Naive B cell (primary cell): ENCODE data around the gene SLIT1. TPM values are rescaled to one million over a fixed set of nuclear protein-coding genes. Genes with fewer than 3 reads are reported as not detected.

Experiments
- ATAC-seq, 2 donors: fragments of 150-1000 bp; cut with Tn5 transposase; 2 replicates each; pipeline ENCODE4 v1.10.0; 2021; ENCODE audit warnings: low read depth in 2 of 2, mild to moderate bottlenecking in 2 of 2, moderate library complexity in 2 of 2
- DNase-seq: peaks from one replicate; pipeline ENCODE4 v3.0.0; 2022
- H3K27ac Mint-ChIP-seq, 6 donors: one replicate each; pipeline ENCODE4 v1.8.0; 2020 to 2022; ENCODE audit warnings: mild to moderate bottlenecking in 6 of 6, mixed read lengths in 6 of 6, moderate library complexity in 5 of 6, inconsistent platforms in 2 of 6
- H3K27me3 Mint-ChIP-seq, 3 donors: one replicate each; pipeline ENCODE4 v1.8.0; 2021 to 2022; ENCODE audit warnings: mixed read lengths in 3 of 3, mild to moderate bottlenecking in 1 of 3
- H3K36me3 Mint-ChIP-seq, 2 donors: one replicate each; pipeline ENCODE4 v1.8.0; 2020 to 2022; ENCODE audit warnings: mixed read lengths in 2 of 2, inconsistent platforms in 1 of 2, mild to moderate bottlenecking in 1 of 2
- H3K4me1 Mint-ChIP-seq, 3 donors: one replicate each; pipeline ENCODE4 v1.8.0; 2020 to 2022; ENCODE audit warnings: mixed read lengths in 3 of 3, inconsistent platforms in 1 of 3, mild to moderate bottlenecking in 1 of 3, moderate library complexity in 1 of 3
- H3K4me3 Mint-ChIP-seq, 8 donors: one replicate each; pipeline ENCODE4 v1.8.0; 2020 to 2022; ENCODE audit warnings: mild to moderate bottlenecking in 8 of 8, mixed read lengths in 8 of 8, moderate library complexity in 8 of 8, inconsistent platforms in 2 of 8
- H3K9me3 Mint-ChIP-seq, 7 donors: one replicate each; pipeline ENCODE4 v1.8.0; 2020 to 2022; ENCODE audit warnings: mixed read lengths in 7 of 7, mild to moderate bottlenecking in 5 of 7, inconsistent platforms in 2 of 7, moderate library complexity in 1 of 7
- polyA plus RNA-seq, 6 donors: library from polyadenylated mRNA; unstranded; fragments of 300-500 nt; fragmentation: Illumina TruSeq; gene quantifications; one replicate each; pipeline ENCODE4 v1.2.3, GENCODE V29; 2021; ENCODE audit warnings: low read depth in 6 of 6

The SLIT1 gene
- polyA plus RNA-seq, 6 donors from 2014 or later, result 0.07 to 0.08 TPM; not detected in 4

DNA sequence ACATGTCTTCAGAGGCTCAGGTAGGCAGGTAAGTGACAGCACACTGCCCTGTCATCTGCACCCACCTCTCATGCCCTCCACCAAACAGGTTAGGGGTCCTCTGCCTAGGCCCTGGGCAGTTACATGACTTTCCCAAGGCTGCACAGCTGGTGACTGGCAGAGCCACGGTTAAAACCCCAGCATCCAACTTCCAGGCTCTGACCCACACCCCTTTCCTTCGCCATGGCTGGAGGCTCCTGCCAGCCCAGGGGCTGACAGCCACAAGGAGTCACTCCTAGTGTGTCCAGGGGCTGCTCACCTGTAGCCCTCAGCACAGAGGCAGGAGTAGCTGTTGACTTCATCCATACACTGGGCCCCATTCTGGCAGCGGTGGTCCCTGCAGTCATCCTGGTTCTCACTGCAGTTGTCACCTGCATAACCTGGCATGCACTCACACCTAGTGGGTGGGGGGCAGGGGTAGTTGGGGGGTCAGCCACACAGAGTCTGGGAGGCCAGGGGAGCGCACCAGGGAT lies 175.0 kb downstream of the SLIT1 start:
- Mint-ChIP-seq H3K27ac (peak overlapping the region in 1 of 6 donors; percentile 32), H3K4me1 (no peaks in the 10 kb centered on the region), H3K27me3 (peaks cover 0 to 6% (median 2%) of the 10 kb centered on the region in 3 donors), H3K4me3 (no peak overlapping the region), H3K9me3 (peaks cover 9 to 29% (median 23%) of the 10 kb centered on the region in 7 donors), H3K36me3 (peaks cover 0 to 22% of the 10 kb centered on the region in 2 donors)
- ATAC-seq, result no peak
- DNase-seq, result no peak

- peaks cover 0 to 10% (median 8%) of the 10 kb centered on the region in 3 donors for H3K27me3 Mint-ChIP-seq
- no peak overlapping the region for H3K27ac Mint-ChIP-seq
- DNase-seq, result no peak
- H3K4me3 Mint-ChIP-seq, result no peak overlapping the region
- no peaks in the 10 kb centered on the region for H3K4me1 Mint-ChIP-seq
- H3K9me3 Mint-ChIP-seq, result peaks cover 14 to 34% (median 27%) of the 10 kb centered on the region in 7 donors
- ATAC-seq, result no peak
- peaks cover 0 to 28% of the 10 kb centered on the region in 2 donors for H3K36me3 Mint-ChIP-seq
These were observed 178.3 kb downstream of the SLIT1 start for GRCh38 chr10:97007417-97007816.

- H3K36me3 Mint-ChIP-seq, result peaks cover 0 to 28% of the 10 kb centered on the region in 2 donors
- H3K9me3 Mint-ChIP-seq, result peaks cover 14 to 34% (median 27%) of the 10 kb centered on the region in 7 donors
- DNase-seq (no peak), ATAC-seq (no peak)
- peaks cover 0 to 10% (median 8%) of the 10 kb centered on the region in 3 donors for H3K27me3 Mint-ChIP-seq
- no peak overlapping the region for H3K27ac Mint-ChIP-seq
- no peaks in the 10 kb centered on the region for H3K4me1 Mint-ChIP-seq
- H3K4me3 Mint-ChIP-seq, result no peak overlapping the region
These were observed 179.4 kb downstream of the SLIT1 start for GRCh38 chr10:97006364-97006763.

DNA sequence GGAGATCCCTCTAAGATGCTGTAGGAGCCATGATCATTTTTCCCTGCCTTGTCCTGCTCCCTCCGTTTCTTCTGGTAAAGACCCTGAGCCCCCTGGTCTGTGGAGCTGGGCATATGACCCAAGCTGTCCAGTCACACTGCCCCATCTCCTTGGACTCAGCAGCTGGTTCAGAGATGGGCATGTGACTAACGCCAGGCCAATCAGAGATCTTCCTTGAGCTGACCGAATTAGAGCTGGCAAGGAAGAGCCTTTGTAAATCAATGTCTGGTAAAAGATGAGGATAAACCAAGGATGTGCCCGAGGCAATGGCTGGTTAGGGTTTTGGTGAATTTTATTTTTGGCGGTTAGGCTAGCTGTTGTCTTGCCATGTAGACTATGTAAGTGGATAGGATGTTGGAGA lies 180.4 kb downstream of the SLIT1 start:
- no peak for DNase-seq
- H3K9me3 Mint-ChIP-seq, result peaks cover 14 to 34% (median 27%) of the 10 kb centered on the region in 7 donors
- peaks cover 0 to 28% of the 10 kb centered on the region in 2 donors for H3K36me3 Mint-ChIP-seq
- no peaks in the 10 kb centered on the region for H3K4me1 Mint-ChIP-seq
- ATAC-seq, result no peak
- peaks cover 0 to 10% (median 8%) of the 10 kb centered on the region in 3 donors for H3K27me3 Mint-ChIP-seq
- no peak overlapping the region for H3K27ac Mint-ChIP-seq
- H3K4me3 Mint-ChIP-seq, result no peak overlapping the region

GRCh38 chr10:97004591-97004990 lies 181.2 kb downstream of the SLIT1 start:
- Mint-ChIP-seq H3K36me3 (peaks cover 0 to 28% of the 10 kb centered on the region in 2 donors), H3K4me1 (no peaks in the 10 kb centered on the region), H3K4me3 (no peak overlapping the region), H3K27ac (no peak overlapping the region), H3K9me3 (peaks cover 12 to 29% (median 25%) of the 10 kb centered on the region in 7 donors), H3K27me3 (peaks cover 0 to 10% (median 8%) of the 10 kb centered on the region in 3 donors)
- ATAC-seq (no peak), DNase-seq (no peak)

GRCh38 chr10:97003804-97004201 lies 182.0 kb downstream of the SLIT1 start:
- no peak overlapping the region for H3K27ac Mint-ChIP-seq
- H3K27me3 Mint-ChIP-seq, result peaks cover 0 to 10% (median 8%) of the 10 kb centered on the region in 3 donors
- H3K4me1 Mint-ChIP-seq, result no peaks in the 10 kb centered on the region
- H3K36me3 Mint-ChIP-seq, result peaks cover 0 to 28% of the 10 kb centered on the region in 2 donors
- ATAC-seq, result no peak
- no peak for DNase-seq
- no peak overlapping the region for H3K4me3 Mint-ChIP-seq
- peaks cover 12 to 29% (median 23%) of the 10 kb centered on the region in 7 donors for H3K9me3 Mint-ChIP-seq

- H3K4me1 Mint-ChIP-seq, result no peaks in the 10 kb centered on the region
- H3K36me3 Mint-ChIP-seq, result peaks cover 0 to 28% of the 10 kb centered on the region in 2 donors
- ATAC-seq (no peak), DNase-seq (no peak)
- no peak overlapping the region for H3K4me3 Mint-ChIP-seq
- no peak overlapping the region for H3K27ac Mint-ChIP-seq
- H3K27me3 Mint-ChIP-seq, result peaks cover 0 to 10% (median 8%) of the 10 kb centered on the region in 3 donors
- H3K9me3 Mint-ChIP-seq, result peaks cover 12 to 29% (median 23%) of the 10 kb centered on the region in 7 donors
These were observed 182.5 kb downstream of the SLIT1 start for GRCh38 chr10:97003151-97003803.

DNA sequence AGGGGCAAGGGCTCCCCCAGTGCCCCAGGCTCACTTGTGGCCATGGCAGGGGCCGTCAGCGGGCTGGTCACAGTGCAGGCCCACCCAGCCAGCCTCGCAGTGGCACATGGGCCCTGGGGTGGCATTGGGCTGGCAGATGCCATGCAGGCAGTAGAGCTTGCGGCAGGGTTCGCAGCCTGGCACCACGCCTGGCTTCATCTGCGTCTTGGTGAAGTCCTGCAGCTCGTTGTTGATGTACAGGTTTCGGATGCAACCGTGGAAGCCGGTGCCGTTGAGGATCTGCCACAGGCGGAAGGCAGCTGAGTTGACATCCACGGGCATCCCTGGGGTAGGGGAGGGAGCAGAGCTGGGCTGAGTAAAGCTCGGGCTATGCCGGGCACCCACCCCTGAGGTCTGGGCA lies 183.1 kb downstream of the SLIT1 start:
- Mint-ChIP-seq H3K27ac (no peak overlapping the region), H3K4me1 (no peaks in the 10 kb centered on the region), H3K36me3 (peaks cover 0 to 24% of the 10 kb centered on the region in 2 donors), H3K9me3 (peaks cover 11 to 24% (median 19%) of the 10 kb centered on the region in 7 donors), H3K27me3 (peaks cover 0 to 10% (median 8%) of the 10 kb centered on the region in 3 donors), H3K4me3 (no peak overlapping the region)
- ATAC-seq (no peak), DNase-seq (no peak)

DNA sequence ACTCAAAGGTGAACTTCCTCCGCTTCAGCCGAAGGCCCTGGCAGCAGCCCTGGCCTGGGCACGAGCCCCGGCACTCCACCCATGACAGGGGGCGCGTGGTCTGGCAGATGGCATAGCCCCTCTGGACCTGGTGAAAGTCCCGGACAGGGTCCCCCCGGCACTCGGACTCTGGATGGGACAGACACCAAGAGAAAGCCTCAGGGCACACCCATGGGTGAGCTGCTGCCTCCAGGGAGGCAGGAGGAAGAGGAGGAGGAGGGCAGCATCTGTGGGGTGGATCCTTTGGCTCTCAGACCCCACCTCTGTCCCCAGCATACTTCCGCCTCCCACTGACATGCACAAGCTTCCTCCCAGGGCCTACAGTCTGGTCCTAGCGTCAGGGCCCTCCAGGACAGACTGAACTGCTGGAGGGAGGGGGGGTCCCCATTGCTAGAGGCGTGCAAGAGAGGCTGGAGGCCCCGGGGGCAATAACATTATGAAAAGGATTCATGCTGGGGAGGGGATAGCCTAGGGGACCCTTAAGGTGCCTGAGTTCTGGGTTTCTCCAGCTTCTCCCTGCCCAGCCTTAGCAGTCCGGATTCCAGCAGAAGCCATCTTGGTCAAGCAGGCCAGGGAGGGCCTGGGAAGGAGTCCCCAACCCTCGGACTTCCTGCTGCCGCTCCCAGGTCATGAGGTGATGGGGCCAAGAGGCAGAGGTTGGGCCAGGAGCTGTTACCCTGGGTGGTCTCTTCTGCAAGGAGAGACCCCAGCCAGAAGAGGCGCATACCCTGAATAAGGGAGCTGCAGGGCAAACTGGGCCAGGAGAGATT lies 184.4 kb downstream of the SLIT1 start:
- peaks cover 0 to 8% (median 5%) of the 10 kb centered on the region in 3 donors for H3K27me3 Mint-ChIP-seq
- H3K27ac Mint-ChIP-seq, result peak overlapping the region in 1 of 6 donors; percentile 6
- H3K9me3 Mint-ChIP-seq, result peaks cover under 1 to 12% (median 7%) of the 10 kb centered on the region in 7 donors
- no peaks in the 10 kb centered on the region for H3K4me1 Mint-ChIP-seq
- peaks cover 0 to 11% of the 10 kb centered on the region in 2 donors for H3K36me3 Mint-ChIP-seq
- no peak for DNase-seq
- ATAC-seq, result no peak
- no peak overlapping the region for H3K4me3 Mint-ChIP-seq

GRCh38 chr10:97000487-97001182 lies 185.1 kb downstream of the SLIT1 start:
- no peak for DNase-seq
- Mint-ChIP-seq H3K9me3 (peaks cover 0 to 4% (median 3%) of the 10 kb centered on the region in 7 donors), H3K4me1 (no peaks in the 10 kb centered on the region), H3K27ac (peak overlapping the region in 1 of 6 donors; percentile 6), H3K36me3 (peaks cover 0 to 5% of the 10 kb centered on the region in 2 donors), H3K27me3 (peaks cover 0 to 5% (median 4%) of the 10 kb centered on the region in 3 donors), H3K4me3 (no peak overlapping the region)
- ATAC-seq, result no peak

GRCh38 chr10:96999987-97000386 lies 185.8 kb downstream of the SLIT1 start:
- DNase-seq, result no peak
- H3K4me3 Mint-ChIP-seq, result no peak overlapping the region
- H3K27me3 Mint-ChIP-seq, result no peaks in the 10 kb centered on the region
- no peaks in the 10 kb centered on the region for H3K4me1 Mint-ChIP-seq
- no peak overlapping the region for H3K27ac Mint-ChIP-seq
- no peak for ATAC-seq
- H3K36me3 Mint-ChIP-seq, result no peaks in the 10 kb centered on the region
- no peaks in the 10 kb centered on the region for H3K9me3 Mint-ChIP-seq

GRCh38 chr10:96999337-96999736 lies 186.4 kb downstream of the SLIT1 start:
- Mint-ChIP-seq H3K36me3 (no peaks in the 10 kb centered on the region), H3K27me3 (no peaks in the 10 kb centered on the region), H3K4me3 (no peak overlapping the region), H3K27ac (peak overlapping the region in 1 of 6 donors; percentile 59), H3K9me3 (no peaks in the 10 kb centered on the region), H3K4me1 (no peaks in the 10 kb centered on the region)
- DNase-seq (no peak), ATAC-seq (no peak)

DNA sequence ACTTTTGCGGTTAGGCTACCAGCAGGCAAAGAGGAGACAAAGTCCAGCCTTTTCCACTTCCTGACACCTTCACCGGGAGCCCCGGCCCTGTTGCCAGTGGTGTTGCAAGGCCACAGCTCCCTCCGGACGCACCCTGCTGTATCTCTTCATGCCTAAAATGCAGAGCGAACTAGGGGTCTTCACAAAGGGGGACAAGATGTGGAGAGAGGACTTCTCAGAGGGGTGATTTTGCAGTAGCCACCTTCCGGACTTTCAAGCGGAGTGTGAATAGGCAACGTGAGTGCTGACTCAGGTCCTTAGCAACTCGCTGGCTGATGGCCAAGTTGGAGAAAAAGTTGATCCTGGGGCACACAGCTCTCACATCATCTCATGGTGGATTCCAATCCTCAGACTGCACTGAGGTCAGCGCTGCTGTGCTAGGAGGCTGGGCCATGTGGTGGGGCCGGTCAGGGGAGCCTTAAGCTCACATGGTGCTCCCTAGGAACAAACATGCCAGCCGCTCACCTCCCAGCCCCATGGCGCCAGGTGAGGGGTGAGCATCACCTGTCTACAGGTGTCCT lies 187.3 kb downstream of the SLIT1 start:
- Mint-ChIP-seq H3K27ac (peak overlapping the region in 1 of 6 donors; percentile 30), H3K9me3 (no peaks in the 10 kb centered on the region), H3K36me3 (no peaks in the 10 kb centered on the region), H3K4me1 (no peaks in the 10 kb centered on the region), H3K27me3 (no peaks in the 10 kb centered on the region), H3K4me3 (no peak overlapping the region)
- DNase-seq, result no peak
- no peak for ATAC-seq
